ENCODE results near the gene RNH1. TPM values are rescaled to one million over a fixed set of nuclear protein-coding genes. Genes with fewer than 3 reads are reported as not detected.

The RNH1 gene
- total RNA-seq, 2 experiments from 2014 or later: 131 to 132 TPM

GRCh38 chr11:550746-551085 is 43.7 kb upstream of the RNH1 start:
- ChIA-PET POLR2A (no interaction called here), CTCF (no interaction called here)
- peaks cover 14% of the 10 kb centered on the region for H3K4me1 ChIP-seq (ENCODE audit: insufficient read depth, low read length)
- no peak overlapping the region for H3K4me3 ChIP-seq (ENCODE audit: low read length)
- Mint-ChIP-seq H3K4me1 (ENCODE audit: low read depth) (no peaks in the 10 kb centered on the region), H3K27ac (no peak overlapping the region), H3K27me3 (no peaks in the 10 kb centered on the region), H3K9me3 (no peaks in the 10 kb centered on the region), H3K36me3 (ENCODE audit: low read depth) (no peaks in the 10 kb centered on the region), H3K4me3 (no peak overlapping the region)
- no peaks in the 10 kb centered on the region for H3K9me3 ChIP-seq (ENCODE audit: control insufficient read depth in 1 of 2, insufficient read depth in 1 of 2, low read length in 2 of 2)
- intact Hi-C loops (cut with DNase I, micrococcal nuclease): no loop called here
- ATAC-seq (ENCODE audit: poor library complexity): no peak
- H3K27ac ChIP-seq (ENCODE audit: low read depth in 1 of 2, low read length in 2 of 2): no peak overlapping the region
- DNase-seq: no peak
- TF ChIP-seq CTCF (IDR thresholded peaks at IDR 0.05): no peak
- no peaks in the 10 kb centered on the region for H3K27me3 ChIP-seq (ENCODE audit: control insufficient read depth in 1 of 2, insufficient read depth in 2 of 2, low read length in 2 of 2)
- H3K36me3 ChIP-seq (ENCODE audit: insufficient read depth, low read length): no peaks in the 10 kb centered on the region

GRCh38 chr11:550021-550745 is 43.1 kb upstream of the RNH1 start:
- DNase-seq: no peak
- intact Hi-C loops (cut with DNase I, micrococcal nuclease): no loop called here
- POLR2A ChIA-PET: no interaction called here

GRCh38 chr11:548700-549603 is 41.9 kb upstream of the RNH1 start:
- intact Hi-C loops (cut with DNase I, micrococcal nuclease): no loop called here
- H3K36me3 Mint-ChIP-seq (ENCODE audit: low read depth): no peaks in the 10 kb centered on the region
- no peaks in the 10 kb centered on the region for H3K4me1 Mint-ChIP-seq (ENCODE audit: low read depth)
- no peak for ATAC-seq (ENCODE audit: poor library complexity)
- Histone ChIP-seq H3K4me3 (ENCODE audit: low read length) (no peak overlapping the region), H3K27me3 (ENCODE audit: control insufficient read depth in 1 of 2, insufficient read depth in 2 of 2, low read length in 2 of 2) (no peaks in the 10 kb centered on the region), H3K4me1 (ENCODE audit: insufficient read depth, low read length) (peaks cover 6% of the 10 kb centered on the region), H3K9me3 (ENCODE audit: control insufficient read depth in 1 of 2, insufficient read depth in 1 of 2, low read length in 2 of 2) (no peaks in the 10 kb centered on the region), H3K27ac (ENCODE audit: low read depth in 1 of 2, low read length in 2 of 2) (no peak overlapping the region), H3K36me3 (ENCODE audit: insufficient read depth, low read length) (no peaks in the 10 kb centered on the region)
- peak overlapping the region; percentile 7 for H3K4me3 Mint-ChIP-seq
- no peak overlapping the region for H3K27ac Mint-ChIP-seq
- no peaks in the 10 kb centered on the region for H3K27me3 Mint-ChIP-seq
- POLR2A ChIA-PET: no interaction called here
- CTCF ChIA-PET: no interaction called here
- no peaks in the 10 kb centered on the region for H3K9me3 Mint-ChIP-seq
- no peak for DNase-seq
- TF ChIP-seq CTCF (IDR thresholded peaks at IDR 0.05): no peak

More at GRCh38 chr11:550021-550745, 43.1 kb upstream of the RNH1 start:
- H3K9me3 Mint-ChIP-seq: no peaks in the 10 kb centered on the region
- Histone ChIP-seq H3K27me3 (ENCODE audit: control insufficient read depth in 1 of 2, insufficient read depth in 2 of 2, low read length in 2 of 2) (no peaks in the 10 kb centered on the region), H3K4me1 (ENCODE audit: insufficient read depth, low read length) (peaks cover 14% of the 10 kb centered on the region), H3K9me3 (ENCODE audit: control insufficient read depth in 1 of 2, insufficient read depth in 1 of 2, low read length in 2 of 2) (no peaks in the 10 kb centered on the region), H3K27ac (ENCODE audit: low read depth in 1 of 2, low read length in 2 of 2) (no peak overlapping the region), H3K4me3 (ENCODE audit: low read length) (no peak overlapping the region), H3K36me3 (ENCODE audit: insufficient read depth, low read length) (no peaks in the 10 kb centered on the region)
- CTCF ChIA-PET: no interaction called here
- no peak for ATAC-seq (ENCODE audit: poor library complexity)
- H3K27ac Mint-ChIP-seq: no peak overlapping the region
- no peaks in the 10 kb centered on the region for H3K36me3 Mint-ChIP-seq (ENCODE audit: low read depth)
- H3K27me3 Mint-ChIP-seq: no peaks in the 10 kb centered on the region
- no peaks in the 10 kb centered on the region for H3K4me1 Mint-ChIP-seq (ENCODE audit: low read depth)
- TF ChIP-seq CTCF (IDR thresholded peaks at IDR 0.05): no peak
- H3K4me3 Mint-ChIP-seq: no peak overlapping the region
